IPS-18c (cell line): Measurements from ENCODE around the gene NEURL2.
A peak's percentile ranks its signal among the peaks of the same experiment; 100 is the strongest.
"Not testable (repeated sequence)": the region's sequence is repeated elsewhere in the genome, so short reads cannot be mapped to it uniquely, and the experiment has no call there.

Experiments used
- H3K4me3 ChIP-seq: 2 replicates; pipeline ENCODE4 v1.7.0; 2013; ENCODE audit warnings: low read depth, mild to moderate bottlenecking, low read length, moderate library complexity; ENCODE audit not compliant: insufficient read depth
- H3K9me3 ChIP-seq: one replicate; pipeline ENCODE4 v1.6.1; 2013; ENCODE audit warnings: mild to moderate bottlenecking, low read length, moderate library complexity; ENCODE audit not compliant: control insufficient read depth, insufficient read depth

The NEURL2 gene

GRCh38 chr20:45907219-45907948 is 16.4 kb upstream of the NEURL2 start:
- no peak overlapping the region for H3K4me3 ChIP-seq
- H3K9me3 ChIP-seq: no peaks in the 10 kb centered on the region

- Histone ChIP-seq H3K4me3 (no peak overlapping the region), H3K9me3 (no peaks in the 10 kb centered on the region)
These were observed 14.6 kb upstream of the NEURL2 start for GRCh38 chr20:45905505-45906079.

GRCh38 chr20:45904583-45905504 is 13.8 kb upstream of the NEURL2 start:
- Histone ChIP-seq H3K9me3 (no peaks in the 10 kb centered on the region), H3K4me3 (no peak overlapping the region)

GRCh38 chr20:45902199-45902701 is 11.2 kb upstream of the NEURL2 start:
- Histone ChIP-seq H3K9me3 (no peaks in the 10 kb centered on the region), H3K4me3 (no peak overlapping the region)

- H3K4me3 ChIP-seq, H3K9me3 ChIP-seq: not testable (repeated sequence)
These were observed 10.3 kb upstream of the NEURL2 start for GRCh38 chr20:45901332-45901731.

GRCh38 chr20:45899046-45899835 is 8.2 kb upstream of the NEURL2 start:
- H3K4me3 ChIP-seq: no peak overlapping the region
- H3K9me3 ChIP-seq: no peaks in the 10 kb centered on the region

- no peak overlapping the region for H3K4me3 ChIP-seq
These were observed 7.3 kb upstream of the NEURL2 start for GRCh38 chr20:45898285-45898684.

GRCh38 chr20:45897692-45898091 is 6.7 kb upstream of the NEURL2 start:
- no peak overlapping the region for H3K4me3 ChIP-seq
- H3K9me3 ChIP-seq: no peaks in the 10 kb centered on the region

More at GRCh38 chr20:45898285-45898684, 7.3 kb upstream of the NEURL2 start:
- H3K9me3 ChIP-seq: no peaks in the 10 kb centered on the region

GRCh38 chr20:45897289-45897688 is 6.3 kb upstream of the NEURL2 start:
- Histone ChIP-seq H3K4me3 (no peak overlapping the region), H3K9me3 (no peaks in the 10 kb centered on the region)

- Histone ChIP-seq H3K9me3 (no peaks in the 10 kb centered on the region), H3K4me3 (no peak overlapping the region)
These were observed 5.7 kb upstream of the NEURL2 start for GRCh38 chr20:45896641-45897161.

GRCh38 chr20:45894797-45895196 is 3.8 kb upstream of the NEURL2 start:
- H3K9me3 ChIP-seq: no peaks in the 10 kb centered on the region
- H3K4me3 ChIP-seq: no peak overlapping the region

GRCh38 chr20:45893831-45894230 is 2.8 kb upstream of the NEURL2 start:
- Histone ChIP-seq H3K9me3 (no peaks in the 10 kb centered on the region), H3K4me3 (no peak overlapping the region)

GRCh38 chr20:45892828-45893500 is 2.0 kb upstream of the NEURL2 start:
- Histone ChIP-seq H3K4me3 (no peak overlapping the region), H3K9me3 (no peaks in the 10 kb centered on the region)

- no peaks in the 10 kb centered on the region for H3K9me3 ChIP-seq
- H3K4me3 ChIP-seq: peak overlapping the region; percentile 77; the same call in 1 of the 2 replicates
These were observed 1.2 kb upstream of the NEURL2 start for GRCh38 chr20:45892049-45892825.

- Histone ChIP-seq H3K4me3 (peak overlapping the region; percentile 77), H3K9me3 (no peaks in the 10 kb centered on the region)
These were observed 677 bp downstream of the NEURL2 start for GRCh38 chr20:45890077-45890984.
